Transverse colon (tissue), 4 donors: ENCODE results near the gene AADAC.
"Not testable (repeated sequence)": the region's sequence is repeated elsewhere in the genome, so short reads cannot be mapped to it uniquely, and the experiment has no call there.

Source experiments
- CTCF ChIP-seq, 5 experiments: fragments of 200-600 bp in 3 of 5; fragments of 450-650 bp in 2 of 5; sonication (generic) in 3 of 5; IDR thresholded peaks; 1 replicate in 2 of 5; 2 replicates in 3 of 5; pipeline ENCODE4 v1.5.1; 2016 to 2017; ENCODE audit warnings: antibody characterized with exemption in 5 of 5, inconsistent platforms in 3 of 5, mild to moderate bottlenecking in 2 of 5, moderate library complexity in 1 of 5
- EP300 ChIP-seq: sonication (generic); formaldehyde crosslinking; IDR thresholded peaks from one replicate; pipeline ENCODE4 v1.6.1; 2017; ENCODE audit warnings: antibody characterized with exemption, low read depth
- POLR2A ChIP-seq: fragments of 450-650 bp; IDR thresholded peaks from one replicate; pipeline ENCODE4 v1.6.1; 2016; ENCODE audit warnings: antibody characterized with exemption, mild to moderate bottlenecking, moderate library complexity
- POLR2AphosphoS5 ChIP-seq, 3 donors: sonication (generic); formaldehyde crosslinking; IDR thresholded peaks; one replicate each; pipeline ENCODE4 v1.6.1; 2016; ENCODE audit warnings: antibody characterized with exemption in 3 of 3

GRCh38 chr3:151808926-151809325 is 5.0 kb upstream of the AADAC start:
- TF ChIP-seq CTCF (IDR thresholded peaks at IDR 0.05); POLR2AphosphoS5 (IDR thresholded peaks at IDR 0.05); POLR2A; EP300: not testable (repeated sequence)
